ENCODE data around the gene RUSC2. TPM values are rescaled to one million over a fixed set of nuclear protein-coding genes. Genes with fewer than 3 reads are reported as not detected.
A peak's percentile ranks its signal among the peaks of the same experiment; 100 is the strongest.

Gene RUSC2, protein sequence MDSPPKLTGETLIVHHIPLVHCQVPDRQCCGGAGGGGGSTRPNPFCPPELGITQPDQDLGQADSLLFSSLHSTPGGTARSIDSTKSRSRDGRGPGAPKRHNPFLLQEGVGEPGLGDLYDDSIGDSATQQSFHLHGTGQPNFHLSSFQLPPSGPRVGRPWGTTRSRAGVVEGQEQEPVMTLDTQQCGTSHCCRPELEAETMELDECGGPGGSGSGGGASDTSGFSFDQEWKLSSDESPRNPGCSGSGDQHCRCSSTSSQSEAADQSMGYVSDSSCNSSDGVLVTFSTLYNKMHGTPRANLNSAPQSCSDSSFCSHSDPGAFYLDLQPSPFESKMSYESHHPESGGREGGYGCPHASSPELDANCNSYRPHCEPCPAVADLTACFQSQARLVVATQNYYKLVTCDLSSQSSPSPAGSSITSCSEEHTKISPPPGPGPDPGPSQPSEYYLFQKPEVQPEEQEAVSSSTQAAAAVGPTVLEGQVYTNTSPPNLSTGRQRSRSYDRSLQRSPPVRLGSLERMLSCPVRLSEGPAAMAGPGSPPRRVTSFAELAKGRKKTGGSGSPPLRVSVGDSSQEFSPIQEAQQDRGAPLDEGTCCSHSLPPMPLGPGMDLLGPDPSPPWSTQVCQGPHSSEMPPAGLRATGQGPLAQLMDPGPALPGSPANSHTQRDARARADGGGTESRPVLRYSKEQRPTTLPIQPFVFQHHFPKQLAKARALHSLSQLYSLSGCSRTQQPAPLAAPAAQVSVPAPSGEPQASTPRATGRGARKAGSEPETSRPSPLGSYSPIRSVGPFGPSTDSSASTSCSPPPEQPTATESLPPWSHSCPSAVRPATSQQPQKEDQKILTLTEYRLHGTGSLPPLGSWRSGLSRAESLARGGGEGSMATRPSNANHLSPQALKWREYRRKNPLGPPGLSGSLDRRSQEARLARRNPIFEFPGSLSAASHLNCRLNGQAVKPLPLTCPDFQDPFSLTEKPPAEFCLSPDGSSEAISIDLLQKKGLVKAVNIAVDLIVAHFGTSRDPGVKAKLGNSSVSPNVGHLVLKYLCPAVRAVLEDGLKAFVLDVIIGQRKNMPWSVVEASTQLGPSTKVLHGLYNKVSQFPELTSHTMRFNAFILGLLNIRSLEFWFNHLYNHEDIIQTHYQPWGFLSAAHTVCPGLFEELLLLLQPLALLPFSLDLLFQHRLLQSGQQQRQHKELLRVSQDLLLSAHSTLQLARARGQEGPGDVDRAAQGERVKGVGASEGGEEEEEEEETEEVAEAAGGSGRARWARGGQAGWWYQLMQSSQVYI (N-terminal part only)
- 6.9 TPM for polyA plus RNA-seq (2013)

DNA sequence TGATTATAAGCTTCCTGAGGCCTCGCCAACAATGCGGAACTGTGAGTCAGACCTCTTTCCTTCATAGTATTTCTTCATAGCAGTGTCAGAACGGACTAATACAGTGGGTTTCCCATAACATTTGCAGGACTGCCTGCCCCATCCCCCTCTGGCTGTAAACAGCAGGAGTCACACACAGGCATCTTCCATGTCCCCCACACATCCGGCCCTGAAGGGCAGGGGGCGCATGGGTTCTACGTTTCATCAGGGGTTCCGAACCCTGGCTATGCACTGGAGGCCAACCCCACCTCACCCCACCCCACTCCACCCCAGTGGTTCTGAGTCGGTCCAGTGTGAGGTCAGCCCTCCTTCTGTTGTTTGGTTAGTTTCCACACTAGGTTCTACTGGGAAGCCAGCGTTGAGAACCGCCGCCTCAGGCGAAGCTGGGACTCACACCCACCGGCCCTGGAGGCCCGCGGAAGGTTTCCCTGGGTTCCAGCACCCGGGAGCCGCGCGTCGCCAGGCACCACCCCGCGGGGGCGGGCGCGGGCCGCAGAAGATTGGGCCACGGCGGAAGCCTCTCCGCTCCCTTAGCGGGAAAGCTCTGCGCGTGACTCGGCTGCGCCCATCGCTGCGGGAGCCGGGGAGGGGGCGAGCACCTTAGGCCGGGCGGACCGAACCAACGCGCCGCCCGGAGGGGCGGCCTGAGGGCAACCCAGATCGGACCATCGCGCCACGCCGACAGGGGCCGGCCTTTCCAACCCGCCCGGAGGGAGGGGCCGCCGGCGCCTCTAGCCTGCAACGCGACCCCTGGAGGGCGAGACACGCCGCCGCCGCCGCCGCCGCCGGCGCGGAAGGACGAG lies at the start of gene RUSC2:
Gene RUSC2 (plus strand): TSS at position 799 of the 842 bp plus-strand sequence. CDS start 56,411 bp downstream, outside the sequence.
- H3K27ac ChIP-seq (ENCODE audit: insufficient read depth in 1 of 2, low read depth in 1 of 2, low read length in 2 of 2, poor library complexity in 1 of 2, severe bottlenecking in 2 of 2) = peak within 1 kb of the TSS; percentile 62 to 74
- peak; percentile 92 to 97 (median 96) for DNase-seq
- ChIA-PET POLR2A (no interaction called here), CTCF (interaction anchor here (0.6 to 2.1 kb wide), 8 partner anchors 10 to 159 kb away, joined by 3 to 14 read pairs (median 4); no protein-coding TSS in a partner anchor)
- peaks cover 15 to 38% (median 35%) of the 10 kb centered on the region in 4 experiments for H3K4me1 ChIP-seq (ENCODE audit: control extremely low read depth in 1 of 4, control insufficient read depth in 4 of 4, insufficient read depth in 4 of 4, low read length in 3 of 4)
- H3K9me3 ChIP-seq (ENCODE audit: control extremely low read depth in 1 of 5, control insufficient read depth in 4 of 5, insufficient read depth in 2 of 5, low read depth in 1 of 5, low read length in 4 of 5) = no peaks in the 10 kb centered on the region
- WGBS (ENCODE audit: insufficient coverage) = 4% methylated on average over 54 of the region's 71 CpGs
- H3K4me3 ChIP-seq (ENCODE audit: control insufficient read depth in 1 of 7, extremely low read depth in 1 of 7, insufficient read depth in 4 of 7, low read depth in 2 of 7, low read length in 6 of 7) = peak within 1 kb of the TSS; percentile 66 to 90 (median 80)
- no peaks in the 10 kb centered on the region for H3K36me3 ChIP-seq (ENCODE audit: control insufficient read depth in 4 of 4, insufficient read depth in 4 of 4, low read length in 3 of 4)
- H3K27me3 ChIP-seq (replicated peaks in 2 of 5; ENCODE audit: control insufficient read depth in 4 of 5, insufficient read depth in 5 of 5, low read length in 4 of 5) = no peaks in the 10 kb centered on the region

DNA sequence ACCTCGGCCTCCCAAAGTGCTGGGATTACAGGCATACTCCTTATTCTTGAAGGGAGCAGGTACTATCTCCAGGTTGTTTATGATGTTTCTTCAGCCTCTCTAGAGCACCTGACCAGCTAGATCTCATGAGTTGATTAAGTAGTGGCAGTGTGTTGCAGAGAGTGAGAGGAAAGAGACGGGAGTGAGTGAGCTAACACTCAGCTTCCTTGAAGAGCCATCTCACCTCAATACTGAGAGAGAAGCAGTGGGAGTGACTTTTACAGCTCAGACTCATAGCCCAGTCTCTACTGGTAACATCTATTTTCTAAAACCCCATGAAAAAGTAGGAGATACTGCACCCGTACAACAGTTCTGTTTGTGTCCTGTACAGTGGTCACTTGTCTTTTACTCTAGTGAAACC lies 43.9 kb upstream of the RUSC2 start:
- DNase-seq = no peak
- WGBS (ENCODE audit: insufficient coverage) = 100% methylated on average over 1 of the region's 3 CpGs
- Histone ChIP-seq H3K27ac (ENCODE audit: insufficient read depth in 1 of 2, low read depth in 1 of 2, low read length in 2 of 2, poor library complexity in 1 of 2, severe bottlenecking in 2 of 2) (no peak overlapping the region), H3K27me3 (replicated peaks in 2 of 5; ENCODE audit: control insufficient read depth in 4 of 5, insufficient read depth in 5 of 5, low read length in 4 of 5) (peaks cover 0 to 6% (median 0%) of the 10 kb centered on the region in 5 experiments), H3K4me1 (ENCODE audit: control extremely low read depth in 1 of 4, control insufficient read depth in 4 of 4, insufficient read depth in 4 of 4, low read length in 3 of 4) (no peaks in the 10 kb centered on the region), H3K36me3 (ENCODE audit: control insufficient read depth in 4 of 4, insufficient read depth in 4 of 4, low read length in 3 of 4) (no peaks in the 10 kb centered on the region), H3K9me3 (ENCODE audit: control extremely low read depth in 1 of 5, control insufficient read depth in 4 of 5, insufficient read depth in 2 of 5, low read depth in 1 of 5, low read length in 4 of 5) (no peaks in the 10 kb centered on the region), H3K4me3 (ENCODE audit: control insufficient read depth in 1 of 7, extremely low read depth in 1 of 7, insufficient read depth in 4 of 7, low read depth in 2 of 7, low read length in 6 of 7) (no peak overlapping the region)
- ChIA-PET POLR2A (no interaction called here), CTCF (interaction anchor here (1.0 to 2.1 kb wide), 2 partner anchors 9 to 40 kb away, joined by 3 to 7 read pairs; no protein-coding TSS in a partner anchor)

DNA sequence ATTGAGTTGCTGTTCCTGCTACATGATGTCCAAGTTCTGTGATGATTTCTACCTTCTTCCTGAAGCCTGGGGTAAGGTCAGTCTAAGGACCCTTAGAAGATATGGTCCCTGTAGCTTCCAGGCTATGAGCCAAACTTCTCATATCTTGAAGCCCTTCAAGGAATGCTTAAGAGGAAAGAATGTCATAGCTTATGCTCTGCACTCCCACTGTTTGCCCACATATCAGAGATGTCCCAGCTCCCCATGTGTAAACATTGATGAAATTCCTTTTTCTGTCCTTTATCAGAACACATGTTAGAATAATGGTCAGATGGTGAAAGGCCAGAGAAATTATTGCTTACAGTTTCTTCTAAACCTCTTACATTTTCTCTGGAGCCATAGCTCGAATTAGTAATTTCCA lies 41.4 kb upstream of the RUSC2 start:
- CTCF ChIA-PET = interaction anchor here (1.1 to 1.7 kb wide), 3 partner anchors 11 to 105 kb away, joined by 3 to 5 read pairs (median 3); no protein-coding TSS in a partner anchor
- H3K27ac ChIP-seq (ENCODE audit: insufficient read depth in 1 of 2, low read depth in 1 of 2, low read length in 2 of 2, poor library complexity in 1 of 2, severe bottlenecking in 2 of 2) = no peak overlapping the region
- POLR2A ChIA-PET = no interaction called here
- H3K9me3 ChIP-seq (ENCODE audit: control extremely low read depth in 1 of 5, control insufficient read depth in 4 of 5, insufficient read depth in 2 of 5, low read depth in 1 of 5, low read length in 4 of 5) = peaks cover 0 to 2% (median 0%) of the 10 kb centered on the region in 5 experiments
- H3K36me3 ChIP-seq (ENCODE audit: control insufficient read depth in 4 of 4, insufficient read depth in 4 of 4, low read length in 3 of 4) = no peaks in the 10 kb centered on the region
- DNase-seq = no peak
- H3K4me1 ChIP-seq (ENCODE audit: control extremely low read depth in 1 of 4, control insufficient read depth in 4 of 4, insufficient read depth in 4 of 4, low read length in 3 of 4) = no peaks in the 10 kb centered on the region
- WGBS (ENCODE audit: insufficient coverage) = 100% methylated on average over 1 of the region's 1 CpG
- no peak overlapping the region for H3K4me3 ChIP-seq (ENCODE audit: control insufficient read depth in 1 of 7, extremely low read depth in 1 of 7, insufficient read depth in 4 of 7, low read depth in 2 of 7, low read length in 6 of 7)
- H3K27me3 ChIP-seq (replicated peaks in 2 of 5; ENCODE audit: control insufficient read depth in 4 of 5, insufficient read depth in 5 of 5, low read length in 4 of 5) = peaks cover 0 to 6% (median 0%) of the 10 kb centered on the region in 5 experiments

DNA sequence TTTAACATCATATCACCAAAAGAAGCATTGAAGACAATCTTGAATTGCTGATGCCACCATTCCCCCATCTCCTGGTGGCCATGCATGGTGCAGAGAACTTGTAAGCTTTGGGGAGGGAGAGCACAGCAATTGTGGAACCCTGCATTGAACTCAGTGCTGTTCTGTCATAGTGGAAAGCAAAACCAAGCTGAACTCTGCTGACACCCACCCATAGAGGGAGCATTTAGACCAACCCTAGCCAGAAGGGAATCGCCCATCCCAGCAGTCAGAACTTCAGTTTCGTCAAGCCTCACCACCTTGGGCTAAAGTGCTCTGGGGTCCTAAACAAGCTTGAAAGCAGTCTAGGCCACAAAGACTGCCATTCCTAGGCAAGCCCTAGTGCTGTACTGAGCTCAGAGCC lies 37.4 kb upstream of the RUSC2 start:
- H3K36me3 ChIP-seq (ENCODE audit: control insufficient read depth in 4 of 4, insufficient read depth in 4 of 4, low read length in 3 of 4) = no peaks in the 10 kb centered on the region
- no peak overlapping the region for H3K27ac ChIP-seq (ENCODE audit: insufficient read depth in 1 of 2, low read depth in 1 of 2, low read length in 2 of 2, poor library complexity in 1 of 2, severe bottlenecking in 2 of 2)
- no peaks in the 10 kb centered on the region for H3K4me1 ChIP-seq (ENCODE audit: control extremely low read depth in 1 of 4, control insufficient read depth in 4 of 4, insufficient read depth in 4 of 4, low read length in 3 of 4)
- DNase-seq = no peak
- no peak overlapping the region for H3K4me3 ChIP-seq (ENCODE audit: control insufficient read depth in 1 of 7, extremely low read depth in 1 of 7, insufficient read depth in 4 of 7, low read depth in 2 of 7, low read length in 6 of 7)
- WGBS (ENCODE audit: insufficient coverage) = 93% methylated on average over 2 of the region's 2 CpGs
- POLR2A ChIA-PET = no interaction called here
- CTCF ChIA-PET = interaction anchor here (1.7 kb wide), 1 partner anchor 23 kb away, joined by 3 read pairs; no protein-coding TSS in a partner anchor
- peaks cover 0 to 5% (median 2%) of the 10 kb centered on the region in 5 experiments for H3K9me3 ChIP-seq (ENCODE audit: control extremely low read depth in 1 of 5, control insufficient read depth in 4 of 5, insufficient read depth in 2 of 5, low read depth in 1 of 5, low read length in 4 of 5)
- H3K27me3 ChIP-seq (replicated peaks in 2 of 5; ENCODE audit: control insufficient read depth in 4 of 5, insufficient read depth in 5 of 5, low read length in 4 of 5) = peaks cover 0 to 6% (median 0%) of the 10 kb centered on the region in 5 experiments

DNA sequence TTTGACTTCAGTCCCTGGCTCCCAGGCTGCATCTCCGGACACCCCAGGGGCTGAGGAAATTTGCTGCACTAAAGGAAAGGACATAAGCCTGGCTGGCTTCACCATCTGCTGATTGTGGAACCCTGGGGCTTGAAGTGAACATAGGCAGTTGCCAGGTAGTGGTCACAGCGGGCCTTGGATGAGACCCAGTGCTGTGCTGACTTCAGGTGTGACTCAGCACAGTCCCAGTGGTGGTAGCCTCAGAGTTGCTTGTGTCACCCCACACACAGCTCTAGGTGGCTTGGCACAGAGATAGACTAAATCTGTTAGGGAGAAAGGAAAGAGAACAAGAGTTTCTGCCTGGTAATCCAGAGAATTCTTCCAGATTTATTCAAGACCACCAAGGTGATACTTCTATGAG lies 36.1 kb upstream of the RUSC2 start:
- no peak for DNase-seq
- ChIA-PET CTCF (interaction anchor here (1.1 to 1.7 kb wide), 3 partner anchors 9 to 27 kb away, joined by 3 read pairs; no protein-coding TSS in a partner anchor), POLR2A (no interaction called here)
- no peak overlapping the region for H3K4me3 ChIP-seq (ENCODE audit: control insufficient read depth in 1 of 7, extremely low read depth in 1 of 7, insufficient read depth in 4 of 7, low read depth in 2 of 7, low read length in 6 of 7)
- 95% methylated on average over 2 of the region's 2 CpGs for WGBS (ENCODE audit: insufficient coverage)
- H3K9me3 ChIP-seq (ENCODE audit: control extremely low read depth in 1 of 5, control insufficient read depth in 4 of 5, insufficient read depth in 2 of 5, low read depth in 1 of 5, low read length in 4 of 5) = peaks cover 0 to 5% (median 2%) of the 10 kb centered on the region in 5 experiments
- H3K4me1 ChIP-seq (ENCODE audit: control extremely low read depth in 1 of 4, control insufficient read depth in 4 of 4, insufficient read depth in 4 of 4, low read length in 3 of 4) = no peaks in the 10 kb centered on the region
- peaks cover 0 to 6% (median 0%) of the 10 kb centered on the region in 5 experiments for H3K27me3 ChIP-seq (replicated peaks in 2 of 5; ENCODE audit: control insufficient read depth in 4 of 5, insufficient read depth in 5 of 5, low read length in 4 of 5)
- no peak overlapping the region for H3K27ac ChIP-seq (ENCODE audit: insufficient read depth in 1 of 2, low read depth in 1 of 2, low read length in 2 of 2, poor library complexity in 1 of 2, severe bottlenecking in 2 of 2)
- H3K36me3 ChIP-seq (ENCODE audit: control insufficient read depth in 4 of 4, insufficient read depth in 4 of 4, low read length in 3 of 4) = no peaks in the 10 kb centered on the region

All from common myeloid progenitor, CD34-positive (primary cell).